GM12864 (cell line): ENCODE results near the gene GPR161.

Experiments used
- DNase-seq: peaks from one replicate; pipeline ENCODE4 v3.0.0-alpha.2; 2011; ENCODE audit warnings: low read depth
- H3K4me3 ChIP-seq: 2 replicates; pipeline ENCODE4 v1.5.1; 2011; ENCODE audit warnings: mild to moderate bottlenecking, low read depth, low read length, control low read depth
- TF ChIP-seq, protein P1 (sequence below): IDR thresholded peaks from 2 replicates; pipeline ENCODE4 v1.5.1; 2011; ENCODE audit warnings: low read depth, mild to moderate bottlenecking, moderate library complexity, low read length, control low read depth, inconsistent platforms; ENCODE audit errors: missing control alignments

GPR161 gene

DNA sequence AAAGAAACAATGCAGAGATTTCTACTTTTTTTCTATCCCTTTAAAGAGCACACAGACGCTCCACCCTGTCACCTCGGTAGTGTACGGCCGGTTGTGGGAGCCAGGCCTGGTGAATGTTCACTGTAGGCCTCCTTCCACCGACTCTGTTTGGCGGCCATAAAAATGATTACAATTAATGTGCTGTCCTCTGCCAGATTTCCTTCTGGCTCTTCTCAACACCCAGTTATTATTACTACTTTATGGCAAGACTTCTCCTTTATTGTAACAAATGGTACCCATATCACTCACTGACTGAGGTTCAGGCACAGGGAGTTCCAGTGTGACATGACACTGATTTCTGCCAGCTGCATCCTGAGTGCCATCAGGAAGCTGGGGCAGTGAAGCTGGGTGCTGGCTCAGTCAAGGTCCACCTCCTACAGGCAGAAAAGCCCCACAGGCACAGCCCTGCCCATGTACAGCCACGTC lies 37.4 kb downstream of the GPR161 start:
- no peak for DNase-seq
- TF ChIP-seq, protein P1, sequence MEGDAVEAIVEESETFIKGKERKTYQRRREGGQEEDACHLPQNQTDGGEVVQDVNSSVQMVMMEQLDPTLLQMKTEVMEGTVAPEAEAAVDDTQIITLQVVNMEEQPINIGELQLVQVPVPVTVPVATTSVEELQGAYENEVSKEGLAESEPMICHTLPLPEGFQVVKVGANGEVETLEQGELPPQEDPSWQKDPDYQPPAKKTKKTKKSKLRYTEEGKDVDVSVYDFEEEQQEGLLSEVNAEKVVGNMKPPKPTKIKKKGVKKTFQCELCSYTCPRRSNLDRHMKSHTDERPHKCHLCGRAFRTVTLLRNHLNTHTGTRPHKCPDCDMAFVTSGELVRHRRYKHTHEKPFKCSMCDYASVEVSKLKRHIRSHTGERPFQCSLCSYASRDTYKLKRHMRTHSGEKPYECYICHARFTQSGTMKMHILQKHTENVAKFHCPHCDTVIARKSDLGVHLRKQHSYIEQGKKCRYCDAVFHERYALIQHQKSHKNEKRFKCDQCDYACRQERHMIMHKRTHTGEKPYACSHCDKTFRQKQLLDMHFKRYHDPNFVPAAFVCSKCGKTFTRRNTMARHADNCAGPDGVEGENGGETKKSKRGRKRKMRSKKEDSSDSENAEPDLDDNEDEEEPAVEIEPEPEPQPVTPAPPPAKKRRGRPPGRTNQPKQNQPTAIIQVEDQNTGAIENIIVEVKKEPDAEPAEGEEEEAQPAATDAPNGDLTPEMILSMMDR = no peak
- no peak overlapping the region for H3K4me3 ChIP-seq

DNA sequence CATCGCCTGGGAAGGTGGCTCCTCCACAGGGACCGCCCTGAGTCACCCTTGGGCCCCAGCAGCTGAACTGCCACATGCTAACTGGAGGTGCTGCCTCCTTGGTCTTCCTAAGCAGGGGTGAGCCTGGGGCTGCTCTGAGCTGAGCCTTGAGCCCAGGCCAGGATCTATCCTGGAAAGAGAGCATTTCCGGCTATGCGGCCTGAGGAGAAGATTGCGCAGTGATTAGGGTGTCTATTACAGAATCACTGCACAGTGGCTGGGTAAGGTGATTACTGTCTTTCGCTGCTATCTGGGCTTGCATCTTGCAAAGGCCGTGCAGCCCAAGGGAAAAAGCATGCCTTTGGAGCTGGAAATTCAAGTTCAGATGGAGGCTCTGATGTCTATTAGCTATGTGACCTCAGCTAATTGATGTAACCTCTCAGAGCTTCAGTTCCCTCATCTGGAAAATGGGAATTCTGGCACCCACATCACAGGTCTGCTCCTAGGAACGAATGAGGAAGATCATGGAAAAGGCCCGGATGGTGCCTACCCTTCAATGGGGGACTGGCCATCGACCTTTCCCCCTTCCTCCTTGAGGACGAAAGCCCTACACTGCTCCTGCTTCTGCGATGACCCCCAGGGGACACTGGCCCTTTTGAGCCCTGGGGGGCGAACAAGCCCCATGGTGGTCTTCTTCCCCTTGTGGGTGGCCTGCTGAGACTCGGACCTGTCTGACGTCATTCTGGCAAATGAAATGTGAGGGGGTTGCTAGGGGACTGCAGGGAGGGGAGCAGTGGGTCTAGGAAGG lies 38.0 kb downstream of the GPR161 start:
- DNase-seq = no peak
- TF ChIP-seq, protein P1 = no peak
- H3K4me3 ChIP-seq = no peak overlapping the region

DNA sequence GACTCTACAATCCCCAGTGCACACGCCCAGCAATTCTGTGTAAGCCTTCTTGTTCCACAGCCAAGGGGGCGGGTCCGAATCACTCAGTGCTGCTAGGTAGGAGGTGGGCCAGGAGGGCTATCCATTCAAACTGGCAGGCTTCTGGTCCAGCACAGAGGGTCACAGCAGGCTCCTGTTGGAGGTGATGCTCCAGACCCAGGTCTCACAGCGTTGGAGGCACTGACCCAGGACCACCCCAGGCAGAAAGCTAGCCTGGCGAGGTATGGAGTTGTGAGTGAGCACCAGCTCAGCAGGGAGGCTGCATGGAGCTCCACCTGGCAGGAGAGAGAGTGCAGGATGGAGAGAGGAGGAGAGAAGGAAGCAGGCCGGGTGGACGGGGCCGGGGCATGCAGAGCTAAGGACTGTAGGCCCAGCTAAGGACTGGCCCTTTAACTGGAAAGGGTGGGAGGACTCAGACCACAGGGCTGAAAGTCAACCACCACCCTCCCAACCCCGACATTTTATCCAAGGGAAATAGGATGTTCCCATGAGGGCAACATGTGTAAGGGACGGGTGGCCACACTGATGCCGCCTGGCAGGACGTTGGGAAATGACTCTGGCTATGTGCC lies 38.7 kb downstream of the GPR161 start:
- no peak for DNase-seq
- TF ChIP-seq, protein P1 = no peak
- no peak overlapping the region for H3K4me3 ChIP-seq

DNA sequence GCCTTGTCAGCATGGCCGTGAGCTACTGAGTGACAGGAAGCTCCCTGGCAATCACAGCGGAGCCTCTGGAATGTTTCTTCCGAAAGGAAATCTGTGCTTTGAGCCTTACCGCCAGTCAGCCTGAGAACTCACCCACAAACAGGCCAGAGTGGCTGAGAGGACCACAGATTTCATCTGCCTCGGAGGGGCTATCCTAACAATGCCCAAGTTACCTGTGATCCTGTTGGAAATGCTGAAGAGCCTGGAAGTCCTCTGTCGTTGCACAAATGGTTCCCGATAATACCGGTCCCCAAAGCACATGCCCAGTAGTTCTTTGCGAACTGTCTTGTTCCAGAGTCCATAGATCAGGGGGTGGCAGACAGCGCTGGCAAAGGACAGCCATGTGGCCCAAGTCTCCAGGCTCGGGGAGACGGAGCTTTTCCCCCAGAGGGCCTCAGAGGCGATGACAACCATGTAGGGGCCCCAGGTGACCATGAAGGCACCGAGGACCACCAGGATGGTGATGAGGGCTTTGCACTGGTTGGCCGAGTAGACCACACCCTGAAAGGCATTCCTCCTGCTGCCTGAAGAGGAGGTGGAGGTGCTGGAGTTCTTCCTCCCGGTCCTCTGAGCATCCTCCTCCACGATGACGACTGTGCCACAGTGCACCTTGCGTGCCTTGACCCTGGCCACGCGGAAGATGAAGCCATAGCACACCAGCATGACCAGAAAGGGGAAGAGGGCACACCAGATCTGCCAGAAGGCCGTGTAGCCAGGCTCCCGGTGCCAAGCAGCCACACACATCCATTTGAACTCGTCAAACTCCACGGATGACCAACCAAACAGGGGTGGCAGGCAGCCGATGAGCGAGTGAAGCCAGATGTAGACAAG lies 40.2 kb downstream of the GPR161 start:
- TF ChIP-seq, protein P1 = no peak
- H3K4me3 ChIP-seq = no peak overlapping the region
- no peak for DNase-seq

DNA sequence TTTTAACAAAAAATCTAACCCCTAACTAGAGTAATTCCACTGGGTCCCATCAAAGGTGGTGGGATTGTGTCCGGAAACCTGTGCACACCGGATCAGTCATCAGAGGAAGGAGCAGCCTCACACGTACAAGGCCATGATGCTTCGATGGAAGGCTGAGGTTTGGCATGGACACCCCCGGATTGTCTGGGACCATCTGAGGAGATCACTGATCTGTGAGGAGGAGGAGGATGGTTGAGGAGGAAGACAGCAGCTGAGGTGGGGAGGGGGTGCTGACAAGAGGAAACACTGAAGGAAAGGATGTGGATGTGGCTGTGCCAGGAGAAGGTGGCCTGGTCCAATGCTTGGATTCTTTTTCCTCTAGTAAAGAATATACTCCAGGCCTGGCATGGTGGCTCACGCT lies 41.3 kb downstream of the GPR161 start:
- no peak overlapping the region for H3K4me3 ChIP-seq
- no peak for DNase-seq
- TF ChIP-seq, protein P1 = no peak

DNA sequence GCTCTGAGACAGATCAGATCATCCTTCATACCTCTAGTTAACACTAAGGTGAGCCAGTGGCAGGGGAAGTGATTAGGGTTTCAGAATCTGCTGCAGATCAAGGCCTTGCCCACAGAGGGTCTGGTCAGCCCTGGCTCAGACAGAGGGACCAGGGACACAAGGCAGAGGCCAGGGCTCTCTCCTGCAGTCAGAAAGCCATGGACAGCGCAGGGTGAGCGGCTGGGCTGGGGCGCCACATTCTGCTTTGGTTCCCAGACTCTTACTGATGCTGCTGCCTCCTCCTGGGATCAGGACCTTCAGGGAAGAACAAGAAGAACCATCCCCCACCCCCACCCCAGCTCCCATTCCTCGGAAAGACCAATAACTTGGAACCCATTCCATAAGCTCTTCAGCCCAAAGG lies 43.1 kb downstream of the GPR161 start:
- H3K4me3 ChIP-seq = no peak overlapping the region
- TF ChIP-seq, protein P1 = no peak

More for the DNA sequence above, 43.1 kb downstream of the GPR161 start:
- no peak for DNase-seq
